DOHH2 (cell line): ENCODE data around the gene CACNG1.
"Not testable (repeated sequence)": the region's sequence is repeated elsewhere in the genome, so short reads cannot be mapped to it uniquely, and the experiment has no call there.

Experiments
- H3F3A ChIP-seq: fragments of 200-600 bp; sonication (generic), shearing (Covaris generic); 2 replicates; pipeline ENCODE4 v1.6.0; 2016; ENCODE audit warnings: antibody characterized with exemption, mild to moderate bottlenecking; ENCODE audit not compliant: control insufficient read depth, insufficient read depth
- H3K27ac ChIP-seq: fragments of 200-600 bp; sonication (generic); 2 replicates; pipeline ENCODE4 v1.5.1; 2014; ENCODE audit warnings: low read depth, mild to moderate bottlenecking, low read length, moderate library complexity
- H3K27me3 ChIP-seq: fragments of 200-600 bp; sonication (generic); 2 replicates; pipeline ENCODE4 v1.6.1; 2014; ENCODE audit warnings: mild to moderate bottlenecking, low read length, mixed read lengths; ENCODE audit not compliant: control insufficient read depth
- H3K36me3 ChIP-seq: fragments of 200-600 bp; sonication (generic); 2 replicates; pipeline ENCODE4 v1.6.1; 2014; ENCODE audit warnings: mild to moderate bottlenecking, low read length, moderate library complexity, mixed read lengths; ENCODE audit not compliant: control insufficient read depth
- H3K4me1 ChIP-seq: fragments of 200-600 bp; sonication (generic); 2 replicates; pipeline ENCODE4 v1.6.1; 2014; ENCODE audit warnings: mild to moderate bottlenecking, low read length, mixed read lengths; ENCODE audit not compliant: control insufficient read depth
- H3K4me2 ChIP-seq: fragments of 200-600 bp; sonication (generic); 2 replicates; pipeline ENCODE4 v1.6.0; 2014; ENCODE audit warnings: mild to moderate bottlenecking, low read length, moderate library complexity
- H3K4me3 ChIP-seq: fragments of 200-600 bp; sonication (generic); 2 replicates; pipeline ENCODE4 v1.5.1; 2014; ENCODE audit warnings: mild to moderate bottlenecking, low read length, mixed read lengths
- H3K79me2 ChIP-seq: fragments of 200-600 bp; sonication (generic); 2 replicates; pipeline ENCODE4 v1.6.1; 2014; ENCODE audit warnings: mild to moderate bottlenecking, low read length, mixed read lengths; ENCODE audit not compliant: control insufficient read depth
- H3K9me2 ChIP-seq: fragments of 200-600 bp; sonication (generic); replicated peaks from 2 replicates; pipeline ENCODE4 v1.6.1; 2014; ENCODE audit warnings: mild to moderate bottlenecking, low read length, mixed read lengths; ENCODE audit not compliant: control insufficient read depth
- H3K9me3 ChIP-seq: fragments of 200-600 bp; sonication (generic); 2 replicates; pipeline ENCODE4 v1.6.1; 2014; ENCODE audit warnings: antibody characterized with exemption, low read length, mixed read lengths; ENCODE audit not compliant: control insufficient read depth, insufficient read depth
- H4K20me1 ChIP-seq: fragments of 200-600 bp; sonication (generic); 2 replicates; pipeline ENCODE4 v1.6.0; 2014; ENCODE audit warnings: low read depth, mild to moderate bottlenecking, antibody characterized with exemption, low read length, moderate library complexity; ENCODE audit not compliant: control insufficient read depth, insufficient read depth
- EZH2phosphoT487 ChIP-seq: fragments of 200-600 bp; sonication (generic); IDR thresholded peaks from 2 replicates; pipeline ENCODE4 v1.6.1; 2017; ENCODE audit warnings: borderline replicate concordance, mild to moderate bottlenecking, antibody characterized with exemption, low read length, moderate library complexity, mixed read lengths
- TF ChIP-seq, protein P1 (sequence below): fragments of 200-600 bp; sonication (generic); IDR thresholded peaks from one replicate; pipeline ENCODE4 v1.5.1; 2014; ENCODE audit warnings: antibody characterized with exemption, mild to moderate bottlenecking, low read depth, low read length; ENCODE audit not compliant: poor library complexity, severe bottlenecking

Gene CACNG1

GRCh38 chr17:67035131-67036083, 8.9 kb upstream of the CACNG1 start:
- Histone ChIP-seq H3K9me2 (no peaks in the 10 kb centered on the region), H3K9me3 (no peaks in the 10 kb centered on the region), H3K27me3 (peaks cover 3% of the 10 kb centered on the region), H3K4me2 (no peak overlapping the region), H3K4me1 (no peaks in the 10 kb centered on the region), H3K36me3 (no peaks in the 10 kb centered on the region), H3F3A (no peaks in the 10 kb centered on the region), H3K79me2 (no peaks in the 10 kb centered on the region), H4K20me1 (no peaks in the 10 kb centered on the region), H3K4me3 (no peak overlapping the region), H3K27ac (no peak overlapping the region)
- no peak for TF ChIP-seq EZH2phosphoT487
- TF ChIP-seq, protein P1, sequence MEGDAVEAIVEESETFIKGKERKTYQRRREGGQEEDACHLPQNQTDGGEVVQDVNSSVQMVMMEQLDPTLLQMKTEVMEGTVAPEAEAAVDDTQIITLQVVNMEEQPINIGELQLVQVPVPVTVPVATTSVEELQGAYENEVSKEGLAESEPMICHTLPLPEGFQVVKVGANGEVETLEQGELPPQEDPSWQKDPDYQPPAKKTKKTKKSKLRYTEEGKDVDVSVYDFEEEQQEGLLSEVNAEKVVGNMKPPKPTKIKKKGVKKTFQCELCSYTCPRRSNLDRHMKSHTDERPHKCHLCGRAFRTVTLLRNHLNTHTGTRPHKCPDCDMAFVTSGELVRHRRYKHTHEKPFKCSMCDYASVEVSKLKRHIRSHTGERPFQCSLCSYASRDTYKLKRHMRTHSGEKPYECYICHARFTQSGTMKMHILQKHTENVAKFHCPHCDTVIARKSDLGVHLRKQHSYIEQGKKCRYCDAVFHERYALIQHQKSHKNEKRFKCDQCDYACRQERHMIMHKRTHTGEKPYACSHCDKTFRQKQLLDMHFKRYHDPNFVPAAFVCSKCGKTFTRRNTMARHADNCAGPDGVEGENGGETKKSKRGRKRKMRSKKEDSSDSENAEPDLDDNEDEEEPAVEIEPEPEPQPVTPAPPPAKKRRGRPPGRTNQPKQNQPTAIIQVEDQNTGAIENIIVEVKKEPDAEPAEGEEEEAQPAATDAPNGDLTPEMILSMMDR, result no peak

DNA sequence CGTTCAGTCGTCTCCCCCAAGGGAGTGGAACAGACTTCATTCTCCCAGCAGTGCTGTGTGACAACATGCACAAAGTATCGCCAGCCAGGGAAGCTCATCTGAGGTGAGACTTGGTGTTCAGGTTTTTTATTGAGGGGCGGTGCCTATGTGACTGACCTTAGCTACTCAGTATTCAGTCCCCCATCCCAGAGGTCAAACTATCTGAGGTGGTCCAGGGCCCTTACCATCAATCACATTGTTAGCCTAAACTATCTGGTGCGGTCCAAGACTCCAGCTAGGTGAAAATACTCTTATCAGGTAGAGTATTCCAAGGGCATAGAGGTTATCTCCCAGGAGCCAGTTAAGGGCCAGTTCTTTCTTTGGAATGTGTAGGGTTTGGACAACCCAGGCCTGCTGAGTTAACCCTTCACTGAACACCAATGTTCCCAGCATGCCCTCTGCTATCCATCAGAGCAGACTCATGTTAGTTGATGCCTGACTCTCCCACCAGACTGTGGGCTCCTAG, 5.4 kb upstream of the CACNG1 start:
- no peak for TF ChIP-seq EZH2phosphoT487
- TF ChIP-seq, protein P1, result no peak

GRCh38 chr17:67040652-67041051, 3.7 kb upstream of the CACNG1 start:
- Histone ChIP-seq H3K9me2 (no peaks in the 10 kb centered on the region), H3K4me3 (no peak overlapping the region), H3K27me3 (no peaks in the 10 kb centered on the region), H3K27ac (no peak overlapping the region), H3K9me3 (no peaks in the 10 kb centered on the region), H3K79me2 (no peaks in the 10 kb centered on the region), H3K4me1 (no peaks in the 10 kb centered on the region), H3K36me3 (no peaks in the 10 kb centered on the region), H3K4me2 (no peak overlapping the region), H3F3A (no peaks in the 10 kb centered on the region), H4K20me1 (no peaks in the 10 kb centered on the region)
- TF ChIP-seq, protein P1, result no peak
- TF ChIP-seq EZH2phosphoT487, result no peak

More for the DNA sequence above, 5.4 kb upstream of the CACNG1 start:
- Histone ChIP-seq H3K27ac (no peak overlapping the region), H3K9me2 (no peaks in the 10 kb centered on the region), H3F3A (no peaks in the 10 kb centered on the region), H3K36me3 (no peaks in the 10 kb centered on the region), H4K20me1 (no peaks in the 10 kb centered on the region), H3K4me2 (no peak overlapping the region), H3K79me2 (no peaks in the 10 kb centered on the region), H3K4me1 (no peaks in the 10 kb centered on the region), H3K9me3 (no peaks in the 10 kb centered on the region), H3K4me3 (no peak overlapping the region), H3K27me3 (peaks cover 3% of the 10 kb centered on the region)

DNA sequence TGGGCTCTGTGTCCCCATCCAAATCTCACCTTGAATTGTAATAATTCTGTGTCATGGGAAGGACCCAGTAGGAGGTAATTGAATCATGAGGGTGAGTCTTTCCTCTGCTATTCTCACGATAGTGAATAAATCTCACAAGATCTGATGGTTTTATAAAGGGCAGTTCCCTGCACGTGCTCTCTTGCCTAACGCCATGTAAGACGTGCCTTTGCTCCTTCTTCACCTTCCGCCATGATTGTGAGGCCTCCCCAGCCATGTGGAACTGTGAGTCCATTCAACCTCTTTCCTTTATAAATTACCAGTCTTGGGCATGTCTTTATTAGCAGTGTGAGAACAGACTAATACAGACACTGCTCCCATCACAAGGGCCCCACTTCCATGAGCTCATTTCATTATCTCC, 3.2 kb upstream of the CACNG1 start:
- H3K79me2 ChIP-seq, H3K4me3 ChIP-seq, H3K9me3 ChIP-seq, H4K20me1 ChIP-seq, H3K36me3 ChIP-seq, H3K27ac ChIP-seq, H3K27me3 ChIP-seq, H3F3A ChIP-seq, H3K4me2 ChIP-seq, H3K9me2 ChIP-seq, H3K4me1 ChIP-seq: not testable (repeated sequence)
